ENCODE data around the gene SLC19A2. TPM values are rescaled to one million over a fixed set of nuclear protein-coding genes. Genes with fewer than 3 reads are reported as not detected.

Gene SLC19A2
- total and polyA plus RNA-seq, 2 of the 13 experiments (the other 11 are each of a cell fraction or from before 2014, with no cell fraction given), result 30.4 to 56.0 TPM

GRCh38 chr1:169483500-169483966 is 2.2 kb downstream of the SLC19A2 start (continued):
- no peak for TF ChIP-seq FUBP1 (CRISPR knock-in tag; IDR thresholded peaks at IDR 0.05; ENCODE audit: borderline replicate concordance)
- TF ChIP-seq RAD51 (IDR thresholded peaks at IDR 0.05; ENCODE audit: borderline replicate concordance), result peak; percentile 48
- TF ChIP-seq ZNF543 (CRISPR knock-in tag; IDR thresholded peaks at IDR 0.05), result no peak
- no peak for TF ChIP-seq AKNA (CRISPR knock-in tag; IDR thresholded peaks at IDR 0.05; ENCODE audit: borderline replicate concordance)
- no peak for TF ChIP-seq MAFG (CRISPR knock-in tag; IDR thresholded peaks at IDR 0.05)
- no peak for TF ChIP-seq ZBTB14 (CRISPR knock-in tag; IDR thresholded peaks at IDR 0.05)
- no peak for TF ChIP-seq SSRP1 (CRISPR knock-in tag; IDR thresholded peaks at IDR 0.05)
- no peak for TF ChIP-seq NR1H2 (CRISPR knock-in tag; IDR thresholded peaks at IDR 0.05; ENCODE audit: borderline replicate concordance, low read depth)
- TF ChIP-seq KLF15 (CRISPR knock-in tag; IDR thresholded peaks at IDR 0.05; ENCODE audit: borderline replicate concordance), result no peak
- no peak for TF ChIP-seq MIER2 (CRISPR knock-in tag; IDR thresholded peaks at IDR 0.05)
- TF ChIP-seq ZNF232 (CRISPR knock-in tag; IDR thresholded peaks at IDR 0.05; ENCODE audit: borderline replicate concordance), result no peak
- no peak for TF ChIP-seq ATF5 (CRISPR knock-in tag; IDR thresholded peaks at IDR 0.05; ENCODE audit: low read depth)
- no peak for TF ChIP-seq ZNF574 (CRISPR knock-in tag; IDR thresholded peaks at IDR 0.05)
- peak; percentile 83 for TF ChIP-seq ZBTB21 (CRISPR knock-in tag; IDR thresholded peaks at IDR 0.05)
- no peak for TF ChIP-seq ZNF776 (CRISPR knock-in tag; IDR thresholded peaks at IDR 0.05)
- TF ChIP-seq ZNF274 (CRISPR knock-in tag; IDR thresholded peaks at IDR 0.05), result no peak
- TF ChIP-seq ZSCAN22 (CRISPR knock-in tag; IDR thresholded peaks at IDR 0.05), result no peak
- no peak for TF ChIP-seq HDAC6 (IDR thresholded peaks at IDR 0.05; ENCODE audit: low read depth, low read length)
- TF ChIP-seq NCOA2 (CRISPR knock-in tag; IDR thresholded peaks at IDR 0.05), result no peak
- TF ChIP-seq ZSCAN20 (CRISPR knock-in tag; IDR thresholded peaks at IDR 0.05; ENCODE audit: borderline replicate concordance), result no peak

Measured in HepG2 (cell line).